ENCODE data around the gene DRAM1. TPM values are rescaled to one million over a fixed set of nuclear protein-coding genes. Genes with fewer than 3 reads are reported as not detected.

The DRAM1 gene
- total RNA-seq, 1 experiment from 2014 or later, result 6.9 TPM

DNA sequence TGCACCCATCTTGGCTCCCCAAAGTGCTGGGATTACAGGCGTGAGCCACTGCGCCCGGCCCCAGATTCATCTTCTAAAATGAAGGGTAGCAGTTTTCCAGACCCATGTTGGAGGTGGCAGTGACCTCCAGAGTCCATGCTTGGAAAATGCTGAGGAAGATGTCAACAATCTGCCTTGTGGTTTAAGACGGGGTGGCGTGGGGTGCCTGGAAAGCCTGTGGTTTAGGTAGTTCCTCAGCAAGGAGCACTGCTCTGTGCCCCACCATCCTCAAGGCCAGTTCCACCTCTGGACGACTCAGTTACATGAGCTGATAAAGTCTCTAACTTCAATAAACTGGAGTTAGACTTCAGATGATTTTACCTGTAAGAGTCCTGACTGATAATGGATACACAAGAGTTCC is 48.6 kb downstream of the DRAM1 start (continued):
- TF ChIP-seq, protein P1, sequence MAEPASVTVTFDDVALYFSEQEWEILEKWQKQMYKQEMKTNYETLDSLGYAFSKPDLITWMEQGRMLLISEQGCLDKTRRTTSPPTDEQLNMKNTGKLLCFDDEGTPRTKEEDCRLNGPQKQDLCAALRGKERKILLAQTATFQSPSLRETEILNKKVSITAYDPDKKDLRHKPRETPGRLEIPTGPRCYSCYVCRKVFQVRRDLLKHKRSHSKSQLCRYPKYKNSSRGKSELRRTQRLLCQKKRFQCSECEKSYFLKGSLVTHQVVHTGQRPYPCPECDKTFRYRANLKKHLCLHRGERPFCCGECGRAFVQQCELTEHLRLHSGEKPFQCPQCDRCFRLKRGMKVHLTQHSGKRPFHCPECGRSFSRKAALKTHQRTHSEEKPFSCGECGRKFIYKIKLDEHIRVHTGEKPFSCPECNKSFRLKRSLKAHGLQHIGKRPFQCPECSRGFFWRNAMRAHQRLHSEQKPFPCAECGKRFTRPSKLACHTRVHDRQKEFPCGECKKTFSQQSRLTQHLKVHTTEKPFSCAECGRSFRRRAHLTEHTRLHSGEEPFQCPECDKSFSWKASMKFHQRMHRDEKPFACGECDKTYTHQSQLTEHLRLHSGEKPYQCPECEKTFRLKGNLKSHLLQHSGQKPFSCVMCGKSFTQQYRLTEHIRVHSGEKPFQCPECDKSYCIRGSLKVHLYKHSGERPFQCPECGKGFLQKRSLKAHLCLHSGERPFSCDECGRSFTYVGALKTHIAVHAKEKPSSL (CRISPR knock-in tag; conservative IDR thresholded peaks at IDR 0.05), result no peak
- TF ChIP-seq CREM (CRISPR knock-in tag; IDR thresholded peaks at IDR 0.05) (no peak), FOXP1 (CRISPR knock-in tag; IDR thresholded peaks at IDR 0.05; ENCODE audit: borderline replicate concordance) (no peak), ELF4 (CRISPR knock-in tag; IDR thresholded peaks at IDR 0.05; ENCODE audit: low read depth) (no peak), CBFB (CRISPR knock-in tag; IDR thresholded peaks at IDR 0.05; ENCODE audit: low read depth) (no peak), OVOL2 (CRISPR knock-in tag; IDR thresholded peaks at IDR 0.05; ENCODE audit: borderline replicate concordance) (no peak), GRHL2 (CRISPR knock-in tag; IDR thresholded peaks at IDR 0.05; ENCODE audit: insufficient replicate concordance, severe bottlenecking) (no peak)
- TF ChIP-seq, protein P2, sequence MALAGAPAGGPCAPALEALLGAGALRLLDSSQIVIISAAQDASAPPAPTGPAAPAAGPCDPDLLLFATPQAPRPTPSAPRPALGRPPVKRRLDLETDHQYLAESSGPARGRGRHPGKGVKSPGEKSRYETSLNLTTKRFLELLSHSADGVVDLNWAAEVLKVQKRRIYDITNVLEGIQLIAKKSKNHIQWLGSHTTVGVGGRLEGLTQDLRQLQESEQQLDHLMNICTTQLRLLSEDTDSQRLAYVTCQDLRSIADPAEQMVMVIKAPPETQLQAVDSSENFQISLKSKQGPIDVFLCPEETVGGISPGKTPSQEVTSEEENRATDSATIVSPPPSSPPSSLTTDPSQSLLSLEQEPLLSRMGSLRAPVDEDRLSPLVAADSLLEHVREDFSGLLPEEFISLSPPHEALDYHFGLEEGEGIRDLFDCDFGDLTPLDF (CRISPR knock-in tag; IDR thresholded peaks at IDR 0.05), result no peak
- TF ChIP-seq, protein P3, sequence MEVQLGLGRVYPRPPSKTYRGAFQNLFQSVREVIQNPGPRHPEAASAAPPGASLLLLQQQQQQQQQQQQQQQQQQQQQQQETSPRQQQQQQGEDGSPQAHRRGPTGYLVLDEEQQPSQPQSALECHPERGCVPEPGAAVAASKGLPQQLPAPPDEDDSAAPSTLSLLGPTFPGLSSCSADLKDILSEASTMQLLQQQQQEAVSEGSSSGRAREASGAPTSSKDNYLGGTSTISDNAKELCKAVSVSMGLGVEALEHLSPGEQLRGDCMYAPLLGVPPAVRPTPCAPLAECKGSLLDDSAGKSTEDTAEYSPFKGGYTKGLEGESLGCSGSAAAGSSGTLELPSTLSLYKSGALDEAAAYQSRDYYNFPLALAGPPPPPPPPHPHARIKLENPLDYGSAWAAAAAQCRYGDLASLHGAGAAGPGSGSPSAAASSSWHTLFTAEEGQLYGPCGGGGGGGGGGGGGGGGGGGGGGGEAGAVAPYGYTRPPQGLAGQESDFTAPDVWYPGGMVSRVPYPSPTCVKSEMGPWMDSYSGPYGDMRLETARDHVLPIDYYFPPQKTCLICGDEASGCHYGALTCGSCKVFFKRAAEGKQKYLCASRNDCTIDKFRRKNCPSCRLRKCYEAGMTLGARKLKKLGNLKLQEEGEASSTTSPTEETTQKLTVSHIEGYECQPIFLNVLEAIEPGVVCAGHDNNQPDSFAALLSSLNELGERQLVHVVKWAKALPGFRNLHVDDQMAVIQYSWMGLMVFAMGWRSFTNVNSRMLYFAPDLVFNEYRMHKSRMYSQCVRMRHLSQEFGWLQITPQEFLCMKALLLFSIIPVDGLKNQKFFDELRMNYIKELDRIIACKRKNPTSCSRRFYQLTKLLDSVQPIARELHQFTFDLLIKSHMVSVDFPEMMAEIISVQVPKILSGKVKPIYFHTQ (CRISPR knock-in tag; IDR thresholded peaks at IDR 0.05), result no peak
- TF ChIP-seq, protein P4, sequence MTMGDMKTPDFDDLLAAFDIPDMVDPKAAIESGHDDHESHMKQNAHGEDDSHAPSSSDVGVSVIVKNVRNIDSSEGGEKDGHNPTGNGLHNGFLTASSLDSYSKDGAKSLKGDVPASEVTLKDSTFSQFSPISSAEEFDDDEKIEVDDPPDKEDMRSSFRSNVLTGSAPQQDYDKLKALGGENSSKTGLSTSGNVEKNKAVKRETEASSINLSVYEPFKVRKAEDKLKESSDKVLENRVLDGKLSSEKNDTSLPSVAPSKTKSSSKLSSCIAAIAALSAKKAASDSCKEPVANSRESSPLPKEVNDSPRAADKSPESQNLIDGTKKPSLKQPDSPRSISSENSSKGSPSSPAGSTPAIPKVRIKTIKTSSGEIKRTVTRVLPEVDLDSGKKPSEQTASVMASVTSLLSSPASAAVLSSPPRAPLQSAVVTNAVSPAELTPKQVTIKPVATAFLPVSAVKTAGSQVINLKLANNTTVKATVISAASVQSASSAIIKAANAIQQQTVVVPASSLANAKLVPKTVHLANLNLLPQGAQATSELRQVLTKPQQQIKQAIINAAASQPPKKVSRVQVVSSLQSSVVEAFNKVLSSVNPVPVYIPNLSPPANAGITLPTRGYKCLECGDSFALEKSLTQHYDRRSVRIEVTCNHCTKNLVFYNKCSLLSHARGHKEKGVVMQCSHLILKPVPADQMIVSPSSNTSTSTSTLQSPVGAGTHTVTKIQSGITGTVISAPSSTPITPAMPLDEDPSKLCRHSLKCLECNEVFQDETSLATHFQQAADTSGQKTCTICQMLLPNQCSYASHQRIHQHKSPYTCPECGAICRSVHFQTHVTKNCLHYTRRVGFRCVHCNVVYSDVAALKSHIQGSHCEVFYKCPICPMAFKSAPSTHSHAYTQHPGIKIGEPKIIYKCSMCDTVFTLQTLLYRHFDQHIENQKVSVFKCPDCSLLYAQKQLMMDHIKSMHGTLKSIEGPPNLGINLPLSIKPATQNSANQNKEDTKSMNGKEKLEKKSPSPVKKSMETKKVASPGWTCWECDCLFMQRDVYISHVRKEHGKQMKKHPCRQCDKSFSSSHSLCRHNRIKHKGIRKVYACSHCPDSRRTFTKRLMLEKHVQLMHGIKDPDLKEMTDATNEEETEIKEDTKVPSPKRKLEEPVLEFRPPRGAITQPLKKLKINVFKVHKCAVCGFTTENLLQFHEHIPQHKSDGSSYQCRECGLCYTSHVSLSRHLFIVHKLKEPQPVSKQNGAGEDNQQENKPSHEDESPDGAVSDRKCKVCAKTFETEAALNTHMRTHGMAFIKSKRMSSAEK (CRISPR knock-in tag; IDR thresholded peaks at IDR 0.05; ENCODE audit: borderline replicate concordance), result no peak

DNA sequence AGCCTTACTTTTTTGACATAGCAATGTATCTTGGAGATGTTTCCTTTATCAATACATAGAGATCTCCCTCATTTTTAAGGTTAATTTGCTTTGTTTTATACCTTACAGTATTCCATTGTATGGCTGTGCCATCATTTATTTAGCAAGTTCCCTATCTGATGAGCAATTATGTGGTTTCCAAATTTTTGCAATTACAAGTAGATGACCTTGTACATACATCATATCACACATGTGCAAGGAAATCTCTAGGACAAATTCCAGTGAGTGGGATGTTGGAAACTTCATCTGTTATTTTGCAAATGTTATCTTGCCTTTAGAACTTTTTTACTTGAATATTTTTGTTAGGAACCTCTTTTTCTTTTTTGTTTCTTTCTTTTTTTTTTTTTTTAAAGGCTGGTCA is 49.7 kb downstream of the DRAM1 start:
- ChIA-PET POLR2A (no interaction called here), CTCF (no interaction called here)

More for the DNA sequence above, 49.7 kb downstream of the DRAM1 start:
- H3K4me3 Mint-ChIP-seq, result no peak overlapping the region
- TF ChIP-seq, protein P5, sequence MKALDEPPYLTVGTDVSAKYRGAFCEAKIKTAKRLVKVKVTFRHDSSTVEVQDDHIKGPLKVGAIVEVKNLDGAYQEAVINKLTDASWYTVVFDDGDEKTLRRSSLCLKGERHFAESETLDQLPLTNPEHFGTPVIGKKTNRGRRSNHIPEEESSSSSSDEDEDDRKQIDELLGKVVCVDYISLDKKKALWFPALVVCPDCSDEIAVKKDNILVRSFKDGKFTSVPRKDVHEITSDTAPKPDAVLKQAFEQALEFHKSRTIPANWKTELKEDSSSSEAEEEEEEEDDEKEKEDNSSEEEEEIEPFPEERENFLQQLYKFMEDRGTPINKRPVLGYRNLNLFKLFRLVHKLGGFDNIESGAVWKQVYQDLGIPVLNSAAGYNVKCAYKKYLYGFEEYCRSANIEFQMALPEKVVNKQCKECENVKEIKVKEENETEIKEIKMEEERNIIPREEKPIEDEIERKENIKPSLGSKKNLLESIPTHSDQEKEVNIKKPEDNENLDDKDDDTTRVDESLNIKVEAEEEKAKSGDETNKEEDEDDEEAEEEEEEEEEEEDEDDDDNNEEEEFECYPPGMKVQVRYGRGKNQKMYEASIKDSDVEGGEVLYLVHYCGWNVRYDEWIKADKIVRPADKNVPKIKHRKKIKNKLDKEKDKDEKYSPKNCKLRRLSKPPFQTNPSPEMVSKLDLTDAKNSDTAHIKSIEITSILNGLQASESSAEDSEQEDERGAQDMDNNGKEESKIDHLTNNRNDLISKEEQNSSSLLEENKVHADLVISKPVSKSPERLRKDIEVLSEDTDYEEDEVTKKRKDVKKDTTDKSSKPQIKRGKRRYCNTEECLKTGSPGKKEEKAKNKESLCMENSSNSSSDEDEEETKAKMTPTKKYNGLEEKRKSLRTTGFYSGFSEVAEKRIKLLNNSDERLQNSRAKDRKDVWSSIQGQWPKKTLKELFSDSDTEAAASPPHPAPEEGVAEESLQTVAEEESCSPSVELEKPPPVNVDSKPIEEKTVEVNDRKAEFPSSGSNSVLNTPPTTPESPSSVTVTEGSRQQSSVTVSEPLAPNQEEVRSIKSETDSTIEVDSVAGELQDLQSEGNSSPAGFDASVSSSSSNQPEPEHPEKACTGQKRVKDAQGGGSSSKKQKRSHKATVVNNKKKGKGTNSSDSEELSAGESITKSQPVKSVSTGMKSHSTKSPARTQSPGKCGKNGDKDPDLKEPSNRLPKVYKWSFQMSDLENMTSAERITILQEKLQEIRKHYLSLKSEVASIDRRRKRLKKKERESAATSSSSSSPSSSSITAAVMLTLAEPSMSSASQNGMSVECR (CRISPR knock-in tag; IDR thresholded peaks at IDR 0.05; ENCODE audit: borderline replicate concordance), result no peak
- TF ChIP-seq EMX1 (CRISPR knock-in tag; IDR thresholded peaks at IDR 0.05), result no peak
- TF ChIP-seq, protein P6, sequence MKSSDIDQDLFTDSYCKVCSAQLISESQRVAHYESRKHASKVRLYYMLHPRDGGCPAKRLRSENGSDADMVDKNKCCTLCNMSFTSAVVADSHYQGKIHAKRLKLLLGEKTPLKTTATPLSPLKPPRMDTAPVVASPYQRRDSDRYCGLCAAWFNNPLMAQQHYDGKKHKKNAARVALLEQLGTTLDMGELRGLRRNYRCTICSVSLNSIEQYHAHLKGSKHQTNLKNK (CRISPR knock-in tag; IDR thresholded peaks at IDR 0.05), result no peak
- TF ChIP-seq FOXP1 (CRISPR knock-in tag; IDR thresholded peaks at IDR 0.05; ENCODE audit: borderline replicate concordance), result no peak
- H3K27ac Mint-ChIP-seq, result no peak overlapping the region
- no peaks in the 10 kb centered on the region for H3K27me3 Mint-ChIP-seq (ENCODE audit: low read depth)
- peaks cover 17% of the 10 kb centered on the region for H3K9me3 Mint-ChIP-seq
- no peak for DNase-seq (ENCODE audit: low spot score)
- no peaks in the 10 kb centered on the region for H3K4me1 Mint-ChIP-seq
- no peaks in the 10 kb centered on the region for H3K36me3 Mint-ChIP-seq
- ATAC-seq, result no peak

All from WTC11 (cell line).